Kidney (tissue), 14 donors: ENCODE measurements around the gene CD72. TPM values are rescaled to one million over a fixed set of nuclear protein-coding genes. Genes with fewer than 3 reads are reported as not detected.
A peak's percentile ranks its signal among the peaks of the same experiment; 100 is the strongest.

Source experiments
- DNase-seq, 5 donors: peaks; one replicate each; pipeline ENCODE4 v3.0.0-alpha.2; 2013 to 2020
- FAIRE-seq: peaks from 2 replicates; lab custom pipeline; 2012; peaks lifted over from hg19 to GRCh38; lab: Jason Lieb, UNC
- H3K27ac ChIP-seq, 2 donors: one replicate each; pipeline ENCODE4 v1.7.0; 2013; ENCODE audit warnings: low read depth in 2 of 2, low read length in 2 of 2, inconsistent platforms in 1 of 2
- H3K27me3 ChIP-seq: one replicate; pipeline ENCODE4 v1.7.1; 2013; ENCODE audit warnings: low read length, inconsistent platforms; ENCODE audit not compliant: control insufficient read depth, insufficient read depth
- H3K36me3 ChIP-seq, 3 donors: one replicate each; pipeline versions ENCODE4 v1.7.0 to v1.7.1; 2013; ENCODE audit warnings: low read length in 3 of 3, control low read depth in 1 of 3, inconsistent platforms in 1 of 3; ENCODE audit not compliant: insufficient read depth in 3 of 3, control insufficient read depth in 2 of 3
- H3K4me1 ChIP-seq, 3 donors: one replicate each; pipeline versions ENCODE4 v1.7.0 to v1.7.1; 2013; ENCODE audit warnings: low read length in 3 of 3, inconsistent platforms in 1 of 3, low read depth in 1 of 3; ENCODE audit not compliant: control insufficient read depth in 2 of 3, insufficient read depth in 2 of 3
- H3K4me3 ChIP-seq, 3 donors: one replicate each; pipeline versions ENCODE4 v1.7.0 to v1.8.1; 2013; ENCODE audit warnings: low read length in 3 of 3, control low read depth in 1 of 3, inconsistent platforms in 1 of 3
- H3K9ac ChIP-seq, 3 donors: one replicate each; pipeline versions ENCODE4 v1.7.0 to v1.7.1; 2013; ENCODE audit warnings: low read length in 3 of 3, control low read depth in 1 of 3, inconsistent platforms in 1 of 3
- H3K9me3 ChIP-seq, 3 donors: one replicate each; pipeline versions ENCODE4 v1.7.0 to v1.7.1; 2013; ENCODE audit warnings: low read length in 3 of 3, control low read depth in 1 of 3, inconsistent platforms in 1 of 3; ENCODE audit not compliant: control insufficient read depth in 2 of 3, insufficient read depth in 1 of 3
- CTCF ChIP-seq: IDR thresholded peaks from 3 replicates; pipeline ENCODE4 v1.5.1; 2012; ENCODE audit warnings: mild to moderate bottlenecking, moderate library complexity, borderline replicate concordance; ENCODE audit not compliant: insufficient read depth; ENCODE audit errors: extremely low read depth
- intact Hi-C: fragments of 100-400 bp; cut with DNase I; formaldehyde crosslinking; loops from one replicate; pipeline ENCODE4 v1.11.1; 2022
- polyA plus RNA-seq: library from polyadenylated mRNA; stranded (reverse); fragments of 350-450 nt; fragmentation: Illumina TruSeq; extraction: RNeasy Lipid Tissue Mini Kit (QIAGEN cat#74804); gene quantifications from one replicate; pipeline ENCODE4 v1.2.3, GENCODE V29; 2014; ENCODE audit warnings: low read depth, low replicate concordance; ENCODE audit not compliant: insufficient read depth
- total RNA-seq: library from RNA; stranded (reverse); fragmentation: NEBNext Ultra II Directional; extraction: Animal tissue kit (Norgen Biotek cat#: 25700); gene quantifications from one replicate; pipeline ENCODE4 v1.2.1, GENCODE V29; 2021
- donor health status: control.
- donor health status: control.
- donor health status: control.
- donor health status: control.
- donor health status: control.
- donor health status: DM: yes; HTN: yes; CAD: no.
- donor health status: Normal renal cell carcinoma (clear cell type).

The CD72 gene
- total and polyA plus RNA-seq, 2 donors from 2014 or later = 2.3 to 7.1 TPM

DNA sequence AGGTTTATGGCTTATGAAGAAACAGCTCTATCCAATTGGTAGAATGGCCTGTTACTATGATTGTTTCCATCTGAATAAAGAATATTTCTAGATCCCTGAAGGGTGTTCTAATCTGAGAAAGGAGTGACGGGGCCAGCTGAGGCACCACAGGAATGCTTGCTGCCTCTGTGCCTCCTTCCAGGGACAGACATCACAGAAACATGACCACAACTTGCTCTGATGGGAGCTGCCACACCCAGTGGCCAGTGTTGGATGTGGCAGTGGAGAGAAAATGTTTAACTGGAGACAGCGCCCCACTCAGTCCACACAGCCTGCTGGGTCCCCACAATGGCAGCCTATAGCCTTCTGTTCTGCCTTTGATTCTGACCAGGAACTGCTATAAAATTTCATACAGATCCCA is 51.8 kb downstream of the CD72 start:
- peaks cover 0 to 14% (median 8%) of the 10 kb centered on the region in 3 donors for H3K4me1 ChIP-seq
- H3K9me3 ChIP-seq = no peaks in the 10 kb centered on the region
- intact Hi-C loops = no loop called here
- FAIRE-seq = no peak
- H3K36me3 ChIP-seq = no peaks in the 10 kb centered on the region
- no peak overlapping the region for H3K4me3 ChIP-seq
- no peak overlapping the region for H3K9ac ChIP-seq
- H3K27me3 ChIP-seq = no peaks in the 10 kb centered on the region
- no peak for DNase-seq
- TF ChIP-seq CTCF = no peak
- no peak overlapping the region for H3K27ac ChIP-seq

GRCh38 chr9:35564658-35565061 is 53.6 kb downstream of the CD72 start:
- H3K27me3 ChIP-seq = no peaks in the 10 kb centered on the region
- no peaks in the 10 kb centered on the region for H3K9me3 ChIP-seq
- intact Hi-C loops = no loop called here
- peaks cover 0 to 14% (median 8%) of the 10 kb centered on the region in 3 donors for H3K4me1 ChIP-seq
- peaks cover 0 to 2% (median 0%) of the 10 kb centered on the region in 3 donors for H3K36me3 ChIP-seq
- no peak overlapping the region for H3K9ac ChIP-seq
- DNase-seq (no peak), FAIRE-seq (no peak)
- TF ChIP-seq CTCF = no peak
- no peak overlapping the region for H3K4me3 ChIP-seq
- H3K27ac ChIP-seq = no peak overlapping the region

DNA sequence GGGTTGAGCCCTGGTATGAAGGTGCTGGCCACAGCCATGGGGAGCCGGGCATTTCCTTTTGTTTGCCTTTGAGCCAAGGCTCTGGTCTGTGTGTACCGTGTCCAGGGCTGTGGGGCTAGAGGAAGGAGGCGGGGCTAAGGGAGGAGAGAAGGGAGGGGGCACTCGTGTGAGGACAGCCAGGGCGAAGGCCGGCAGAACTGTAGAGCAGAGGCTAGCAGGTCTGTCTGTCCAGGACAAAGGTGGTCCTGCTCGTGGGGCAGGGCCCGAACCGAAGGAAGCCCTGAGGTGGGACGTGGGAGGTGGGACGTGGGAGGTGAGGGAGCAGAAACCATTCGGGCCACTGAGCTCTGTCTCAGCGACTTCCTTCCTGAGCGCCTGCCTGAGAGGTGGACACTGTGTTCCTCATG is 54.4 kb downstream of the CD72 start:
- TF ChIP-seq CTCF = no peak
- intact Hi-C loops = no loop called here
- peak overlapping the region in 1 of 3 donors; percentile 54 for H3K9ac ChIP-seq
- no peaks in the 10 kb centered on the region for H3K27me3 ChIP-seq
- H3K4me3 ChIP-seq = peak overlapping the region in 1 of 3 donors; percentile 56
- H3K4me1 ChIP-seq = peaks cover 0 to 14% (median 8%) of the 10 kb centered on the region in 3 donors
- FAIRE-seq (no peak), DNase-seq (peak; percentile 50 to 79 (median 76))
- peaks cover 0 to 4% (median 3%) of the 10 kb centered on the region in 3 donors for H3K36me3 ChIP-seq
- H3K9me3 ChIP-seq = no peaks in the 10 kb centered on the region
- H3K27ac ChIP-seq = peak overlapping the region; percentile 16 to 45
